Body of pancreas (tissue), 4 donors: ENCODE data around the gene DNAJC8.

Experiments
- POLR2A ChIP-seq, 3 donors: fragments of 450-650 bp; IDR thresholded peaks; one replicate each; pipeline ENCODE4 v1.6.1; 2016; ENCODE audit warnings: antibody characterized with exemption in 3 of 3, mild to moderate bottlenecking in 2 of 3
- TF ChIP-seq, protein P1 (sequence below), 7 experiments: fragments of 450-650 bp in 4 of 7; fragments of 200-600 bp in 3 of 7; sonication (generic) in 3 of 7; IDR thresholded peaks; one replicate each; pipeline ENCODE4 v1.5.1; 2016 to 2019; ENCODE audit warnings: antibody characterized with exemption in 7 of 7

DNA sequence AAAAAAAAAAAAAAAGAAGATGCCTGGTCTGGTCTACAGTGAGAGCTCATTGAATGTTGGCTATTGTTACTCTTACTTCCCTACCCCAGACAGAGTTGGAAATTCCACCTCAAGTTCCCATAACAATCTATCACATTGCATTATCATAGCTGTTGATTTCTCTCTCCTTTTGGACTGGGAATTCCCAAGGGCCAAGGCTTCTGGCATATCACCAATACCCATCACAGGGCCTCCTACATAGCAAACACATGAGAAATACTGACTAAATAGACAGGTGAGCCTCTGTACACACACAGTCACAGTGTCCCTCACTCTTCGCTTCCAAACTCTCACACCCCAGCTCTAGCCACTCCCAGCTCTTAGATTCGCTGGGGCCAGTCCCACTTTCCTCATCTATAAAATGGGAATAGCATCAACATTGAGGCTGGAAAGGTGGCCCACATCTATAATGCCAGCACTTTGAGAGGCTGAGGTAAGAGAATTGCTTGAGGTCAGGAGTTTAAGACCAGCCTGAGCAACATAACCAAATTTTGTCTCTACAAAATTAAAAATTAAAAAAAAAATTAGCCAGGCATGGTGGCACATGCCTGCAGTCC lies 62.7 kb downstream of the DNAJC8 start:
- TF ChIP-seq, protein P1, sequence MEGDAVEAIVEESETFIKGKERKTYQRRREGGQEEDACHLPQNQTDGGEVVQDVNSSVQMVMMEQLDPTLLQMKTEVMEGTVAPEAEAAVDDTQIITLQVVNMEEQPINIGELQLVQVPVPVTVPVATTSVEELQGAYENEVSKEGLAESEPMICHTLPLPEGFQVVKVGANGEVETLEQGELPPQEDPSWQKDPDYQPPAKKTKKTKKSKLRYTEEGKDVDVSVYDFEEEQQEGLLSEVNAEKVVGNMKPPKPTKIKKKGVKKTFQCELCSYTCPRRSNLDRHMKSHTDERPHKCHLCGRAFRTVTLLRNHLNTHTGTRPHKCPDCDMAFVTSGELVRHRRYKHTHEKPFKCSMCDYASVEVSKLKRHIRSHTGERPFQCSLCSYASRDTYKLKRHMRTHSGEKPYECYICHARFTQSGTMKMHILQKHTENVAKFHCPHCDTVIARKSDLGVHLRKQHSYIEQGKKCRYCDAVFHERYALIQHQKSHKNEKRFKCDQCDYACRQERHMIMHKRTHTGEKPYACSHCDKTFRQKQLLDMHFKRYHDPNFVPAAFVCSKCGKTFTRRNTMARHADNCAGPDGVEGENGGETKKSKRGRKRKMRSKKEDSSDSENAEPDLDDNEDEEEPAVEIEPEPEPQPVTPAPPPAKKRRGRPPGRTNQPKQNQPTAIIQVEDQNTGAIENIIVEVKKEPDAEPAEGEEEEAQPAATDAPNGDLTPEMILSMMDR (IDR thresholded peaks at IDR 0.05), result no peak
- no peak for TF ChIP-seq POLR2A (IDR thresholded peaks at IDR 0.05)
